Cardiac fibroblast (primary cell): ENCODE data around the gene TPGS1.

Experiments
- DNase-seq, 2 donors: peaks; one replicate each; pipeline versions ENCODE4 v3.0.0 to v3.0.0-alpha.2; 2010; ENCODE audit warnings: low read depth in 2 of 2
- H3K4me3 ChIP-seq, 2 donors: replicated peaks in 1 of 2; 1 replicate in 1 of 2; 2 replicates in 1 of 2; pipeline ENCODE4 v1.5.1; 2011; ENCODE audit warnings: low read depth in 2 of 2, low read length in 2 of 2, mild to moderate bottlenecking in 2 of 2, moderate library complexity in 1 of 2
- CTCF ChIP-seq: IDR thresholded peaks from one replicate; pipeline ENCODE4 v1.5.1; 2011; ENCODE audit warnings: low read depth, mild to moderate bottlenecking, low read length, inconsistent platforms

Gene TPGS1

GRCh38 chr19:497491-497868 lies 9.8 kb upstream of the TPGS1 start:
- TF ChIP-seq CTCF = no peak
- H3K4me3 ChIP-seq = no peak overlapping the region
- no peak for DNase-seq

- no peak overlapping the region for H3K4me3 ChIP-seq
- TF ChIP-seq CTCF = no peak
- DNase-seq = no peak
Observed at GRCh38 chr19:497869-498510, 9.3 kb upstream of the TPGS1 start.

GRCh38 chr19:498511-498891 lies 8.8 kb upstream of the TPGS1 start:
- DNase-seq = no peak
- no peak for TF ChIP-seq CTCF
- no peak overlapping the region for H3K4me3 ChIP-seq

GRCh38 chr19:498977-499623 lies 8.2 kb upstream of the TPGS1 start:
- no peak overlapping the region for H3K4me3 ChIP-seq
- TF ChIP-seq CTCF = no peak
- DNase-seq = no peak

- no peak for TF ChIP-seq CTCF
- no peak for DNase-seq
- no peak overlapping the region for H3K4me3 ChIP-seq
Observed at GRCh38 chr19:501646-502045, 5.7 kb upstream of the TPGS1 start.

GRCh38 chr19:504616-505015 lies 2.7 kb upstream of the TPGS1 start:
- no peak overlapping the region for H3K4me3 ChIP-seq
- no peak for DNase-seq
- no peak for TF ChIP-seq CTCF
